Right ventricle myocardium inferior (tissue), 1 donor: ENCODE measurements around the gene MRPS33. TPM values are rescaled to one million over a fixed set of nuclear protein-coding genes. Genes with fewer than 3 reads are reported as not detected.
"Not testable (repeated sequence)": the region's sequence is repeated elsewhere in the genome, so short reads cannot be mapped to it uniquely, and the experiment has no call there.

Experiments used
- ATAC-seq: fragments of 200-7000 bp; cut with Tn5 transposase; one replicate; pipeline ENCODE4 v1.9.1; 2020; ENCODE audit warnings: mild to moderate bottlenecking, moderate library complexity
- DNase-seq: peaks from one replicate; pipeline ENCODE4 v3.0.0; 2021; ENCODE audit errors: missing footprints
- intact Hi-C: fragments of 100-400 bp; cut with DNase I; formaldehyde crosslinking; loops from one replicate; pipeline ENCODE4 v1.11.0; 2022
- total RNA-seq: library from RNA; stranded (reverse); fragmentation: NEBNext Ultra II Directional; extraction: Animal tissue kit (Norgen Biotek cat#: 25700); gene quantifications from one replicate; pipeline ENCODE4 v1.2.1, GENCODE V29; 2021
- donor health status: DM: no; HTN: yes; CAD: no; lungs with severe emphysema.

The MRPS33 gene
- total RNA-seq, 1 donor from 2014 or later: 122 TPM

GRCh38 chr7:140967438-140967837 lies 47.3 kb downstream of the MRPS33 start:
- DNase-seq (no peak), ATAC-seq (no peak)
- intact Hi-C loops: no loop called here

- intact Hi-C loops: no loop called here
- DNase-seq: no peak
- ATAC-seq: no peak
These were observed 48.1 kb downstream of the MRPS33 start for GRCh38 chr7:140966561-140967233.

GRCh38 chr7:140961117-140961516 lies 53.6 kb downstream of the MRPS33 start:
- ATAC-seq (no peak), DNase-seq (no peak)
- intact Hi-C loops: no loop called here

GRCh38 chr7:140956997-140957396 lies 57.8 kb downstream of the MRPS33 start:
- intact Hi-C loops, DNase-seq, ATAC-seq: not testable (repeated sequence)

Other genes starting within 250 kb of the MRPS33 start
- gene BRAF, start 90.0 kb downstream of the MRPS33 start, total RNA-seq: 16.8 TPM
- 31.7 TPM for gene TMEM178B, start 59.1 kb upstream of the MRPS33 start, total RNA-seq